Stimulated activated CD4-positive, alpha-beta T cell treated with anti-CD3 and anti-CD28 coated beads, Interleukin-12 subunit alpha, Interleukin-12 subunit beta, amount 100 ng/mL, for 24 hours (primary cell): ENCODE data around the gene ADAMTS1.

ENCODE experiments used
- DNase-seq, 2 experiments: peaks; one replicate each; pipeline ENCODE4 v3.0.0-alpha.2; 2020; ENCODE audit warnings: low read depth in 2 of 2

Gene ADAMTS1

GRCh38 chr21:26812173-26812572, 33.0 kb downstream of the ADAMTS1 start:
- DNase-seq: no peak

DNA sequence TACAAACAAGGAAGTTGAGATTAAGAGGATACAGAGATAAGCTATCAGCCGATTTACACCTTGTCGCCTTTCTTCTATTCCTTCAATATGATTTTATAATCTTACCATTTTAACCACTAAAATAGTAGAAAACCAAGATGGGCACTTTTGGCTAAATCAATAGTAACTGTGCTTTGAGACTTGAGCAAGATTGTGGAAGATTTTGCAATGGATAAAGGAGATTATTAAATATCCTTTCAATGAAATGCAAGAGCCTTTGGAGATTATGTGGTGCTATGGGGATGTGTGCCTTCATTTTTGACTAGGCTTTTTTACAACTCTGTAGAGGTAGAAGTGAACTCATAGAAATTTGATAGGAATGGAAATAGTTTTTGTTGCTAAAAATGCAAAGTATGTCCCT, 33.7 kb downstream of the ADAMTS1 start:
- DNase-seq: no peak

DNA sequence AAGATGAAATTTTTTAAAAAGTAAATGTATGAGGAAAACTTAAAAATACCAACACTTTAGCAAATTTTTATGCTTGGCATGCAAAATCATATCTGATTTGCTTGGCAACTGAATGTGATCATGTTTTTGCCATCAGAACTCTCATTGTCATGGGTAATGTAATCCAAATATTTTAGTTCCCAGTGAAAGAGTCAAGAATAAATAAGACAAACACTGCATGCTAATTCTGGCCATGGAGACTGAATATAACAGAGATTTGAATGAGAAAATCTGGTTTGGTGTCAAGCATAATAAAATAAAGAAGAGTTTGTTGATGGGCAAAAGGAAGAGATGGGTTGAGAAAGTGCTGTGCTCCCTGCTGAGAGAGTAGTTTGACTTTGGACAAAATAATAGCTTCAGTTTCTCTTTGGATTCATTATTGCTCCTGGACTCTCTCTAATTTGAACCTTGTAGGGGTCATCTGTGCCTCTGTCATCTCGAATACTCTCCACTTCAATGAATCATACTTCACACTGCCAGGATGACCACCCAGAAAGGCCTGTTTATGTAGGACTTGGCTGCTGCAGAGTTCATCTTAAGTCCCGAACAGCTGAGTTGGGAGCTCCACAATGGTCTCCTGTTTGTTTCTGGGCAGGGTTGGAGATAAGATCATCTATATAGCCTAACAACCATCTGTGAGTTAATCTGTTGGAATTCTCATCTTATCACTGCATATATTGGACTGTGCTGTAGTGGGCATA, 34.4 kb downstream of the ADAMTS1 start:
- no peak for DNase-seq

DNA sequence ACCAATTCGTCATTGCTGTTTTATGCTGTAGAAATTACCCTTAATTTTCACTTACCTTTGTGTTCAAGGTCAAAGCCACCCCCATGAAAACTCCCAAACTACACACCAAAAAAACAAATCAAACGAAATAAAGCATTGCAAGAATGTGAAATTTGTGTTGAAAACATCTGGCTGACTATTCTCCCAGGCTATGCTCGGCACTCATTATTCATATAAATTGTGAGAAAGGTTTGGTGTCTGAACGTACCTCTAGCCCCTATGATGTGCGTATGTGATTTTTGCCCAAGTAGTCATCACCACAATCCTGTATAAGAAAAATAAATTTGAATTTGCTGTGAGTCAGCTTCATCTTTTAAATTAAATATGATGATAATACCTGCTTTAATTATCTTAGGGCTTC, 34.9 kb downstream of the ADAMTS1 start:
- no peak for DNase-seq

GRCh38 chr21:26809745-26810144, 35.5 kb downstream of the ADAMTS1 start:
- DNase-seq: no peak

DNA sequence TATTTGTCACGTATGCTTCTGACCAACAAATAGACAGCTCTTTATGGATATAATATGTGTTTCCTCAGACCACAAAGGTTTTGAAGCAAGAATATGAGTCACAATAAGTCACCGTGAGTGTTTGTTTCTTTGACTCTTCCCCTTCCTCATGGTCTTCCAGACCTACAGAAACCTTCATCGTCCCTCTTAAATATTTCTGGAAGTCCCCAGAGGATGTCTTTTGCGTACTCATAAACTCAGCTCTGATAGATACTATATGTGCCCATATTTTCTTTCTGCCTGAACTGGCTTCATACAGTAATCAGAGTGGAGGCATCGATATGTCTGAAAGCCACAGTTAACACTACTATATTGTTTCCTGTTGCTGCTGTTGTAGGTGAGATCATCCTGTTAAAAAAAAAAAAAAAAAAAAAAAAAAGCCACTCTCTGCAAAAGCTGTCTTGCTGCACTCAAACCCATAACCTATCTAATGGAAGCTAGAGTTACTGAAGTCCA, 38.4 kb downstream of the ADAMTS1 start:
- no peak for DNase-seq

- DNase-seq: no peak
These were observed 40.2 kb downstream of the ADAMTS1 start for GRCh38 chr21:26804895-26805609.

DNA sequence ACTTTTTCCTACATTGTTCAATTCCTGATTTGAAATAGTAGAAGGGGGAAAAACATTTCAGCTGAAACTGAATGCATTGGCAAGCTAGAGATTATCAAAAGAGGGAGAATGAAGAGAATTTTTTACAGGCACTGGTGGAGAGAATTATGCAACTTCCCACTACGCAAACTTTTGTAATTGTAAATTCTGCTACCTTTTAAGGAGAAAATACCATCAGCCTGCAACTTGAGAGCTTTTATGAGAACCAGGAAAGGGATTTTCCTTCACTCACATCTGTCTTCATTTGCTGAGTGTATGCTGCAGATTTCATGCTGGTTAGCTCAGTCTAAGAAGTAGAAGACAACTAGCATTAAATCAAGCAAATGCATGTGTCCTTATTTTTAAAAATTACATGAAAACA, 43.7 kb downstream of the ADAMTS1 start:
- no peak for DNase-seq

DNA sequence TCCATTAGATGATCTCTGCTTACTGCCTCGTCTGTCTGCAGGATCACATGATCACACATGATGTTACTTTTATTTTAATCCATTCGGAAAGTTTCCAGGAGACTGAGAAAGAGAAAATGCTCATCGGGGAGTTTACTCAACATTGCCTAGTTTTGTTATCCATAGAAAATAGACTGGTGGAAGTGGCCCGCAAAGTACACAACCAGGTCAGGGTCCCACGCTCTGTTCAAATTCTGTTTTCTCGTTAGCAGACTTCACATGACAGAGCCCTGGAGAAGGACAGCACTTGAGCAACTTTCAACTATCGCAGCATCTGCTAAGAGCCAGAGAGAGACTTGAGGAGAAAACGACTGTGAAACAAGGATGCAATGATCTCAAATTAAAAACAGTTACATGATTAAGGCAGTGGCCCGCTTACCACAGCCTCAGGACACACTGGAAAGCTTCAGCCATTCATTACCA, 44.2 kb downstream of the ADAMTS1 start:
- no peak for DNase-seq

DNA sequence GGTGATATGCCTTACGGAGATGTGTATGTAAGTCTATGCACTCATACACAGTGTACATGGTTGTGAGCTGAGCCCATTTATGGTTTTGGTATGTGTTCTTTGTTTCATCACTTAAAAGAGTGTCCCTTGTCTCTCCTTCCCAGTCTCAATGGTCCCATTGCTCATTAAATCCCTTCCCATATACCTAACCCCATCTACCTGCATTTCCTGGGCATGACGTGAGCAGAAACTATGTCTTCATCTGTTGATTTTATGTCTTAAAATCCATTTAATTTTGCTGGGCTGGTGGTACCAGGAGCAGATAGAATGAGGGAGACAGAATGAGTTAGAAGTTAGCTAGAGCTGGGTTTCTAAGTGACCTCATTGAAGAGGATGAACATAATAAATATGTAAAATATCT, 44.8 kb downstream of the ADAMTS1 start:
- DNase-seq: no peak

DNA sequence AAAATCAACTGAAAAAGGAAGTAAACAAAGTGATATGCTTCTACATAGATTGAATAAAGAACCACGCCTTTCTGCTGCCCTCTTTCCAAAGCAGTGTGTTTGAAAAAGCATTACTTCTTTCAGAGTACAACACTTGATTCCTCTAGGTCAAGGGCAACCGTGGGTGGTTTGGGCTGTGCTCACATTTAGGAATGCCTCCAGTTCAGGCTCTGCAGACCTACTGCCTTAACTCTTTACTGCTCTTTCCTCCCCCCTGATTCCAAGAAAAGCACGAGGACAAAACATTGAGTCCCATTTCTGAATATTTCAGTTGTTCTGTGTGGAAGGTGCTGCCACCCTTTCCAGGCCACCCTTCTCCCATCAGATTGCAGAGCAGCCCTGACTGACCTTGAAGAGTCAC, 45.2 kb downstream of the ADAMTS1 start:
- DNase-seq: no peak

DNA sequence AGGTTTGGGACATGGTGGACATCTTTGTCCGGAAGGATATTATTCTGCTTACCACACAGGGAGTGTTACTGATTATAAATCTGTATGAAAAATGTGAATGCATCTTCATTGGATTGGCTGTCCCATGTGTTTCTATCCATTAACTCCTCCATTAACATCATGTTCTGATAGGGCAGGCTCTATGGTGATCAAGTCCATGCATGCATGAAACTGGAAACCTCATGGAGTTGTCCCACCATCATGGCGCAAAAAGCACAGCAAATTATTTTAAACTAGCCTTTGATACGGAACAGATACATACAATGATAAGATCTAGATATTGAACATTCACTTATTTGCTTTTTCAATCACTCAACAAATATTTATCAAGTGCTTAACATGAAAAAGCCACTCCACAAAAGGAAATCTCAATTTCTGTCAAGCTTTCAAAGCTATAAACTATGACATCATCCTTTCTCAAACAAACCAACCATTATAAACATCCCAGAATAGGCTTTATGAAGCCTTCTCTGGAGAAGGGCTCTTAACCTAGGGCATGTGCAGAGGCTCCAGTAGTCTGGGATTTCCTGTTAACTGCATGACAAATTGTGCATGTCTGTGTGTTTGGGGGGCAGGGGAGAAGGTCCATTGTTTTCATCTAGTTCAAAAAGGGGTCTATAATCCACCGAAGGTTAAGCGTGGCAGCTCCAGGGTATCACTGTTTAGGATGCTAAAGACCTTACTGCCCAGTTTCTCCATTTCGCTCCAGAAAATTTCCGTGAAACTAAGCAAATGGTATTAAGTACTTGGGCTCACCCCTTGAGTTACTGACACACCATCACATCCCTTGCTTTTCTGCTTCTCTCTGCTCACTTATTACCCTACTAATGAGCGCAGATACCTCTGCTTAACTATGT, 46.1 kb downstream of the ADAMTS1 start:
- DNase-seq: no peak

DNA sequence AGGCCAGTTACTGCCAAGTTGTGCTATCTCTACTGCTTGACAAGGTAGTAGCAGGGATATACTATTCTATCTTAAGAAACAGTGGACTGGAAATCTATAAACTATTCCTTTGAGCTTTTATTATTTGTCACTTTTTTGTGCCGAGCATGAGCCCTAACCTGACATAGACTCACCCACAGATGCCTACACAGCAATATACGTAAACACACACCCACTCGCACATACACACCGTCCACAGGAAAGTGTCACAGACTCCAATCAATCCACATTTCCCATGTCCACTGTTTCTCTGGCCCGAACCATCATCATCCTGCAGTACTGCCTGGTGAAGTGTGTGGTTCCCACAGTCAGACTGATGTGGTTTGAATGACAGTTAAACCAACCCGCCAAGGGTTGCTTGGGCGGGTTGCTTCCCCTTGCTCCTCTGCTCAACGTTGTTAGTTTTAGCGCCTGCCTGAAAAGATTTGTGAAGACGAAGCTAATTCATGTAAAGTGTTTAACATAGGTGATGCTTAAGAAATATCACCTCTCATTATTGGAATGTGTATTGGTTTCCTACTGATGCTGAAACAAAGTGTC, 47.2 kb downstream of the ADAMTS1 start:
- DNase-seq: no peak

GRCh38 chr21:26795866-26796329, 49.3 kb downstream of the ADAMTS1 start:
- no peak for DNase-seq

GRCh38 chr21:26795412-26795805, 49.8 kb downstream of the ADAMTS1 start:
- no peak for DNase-seq

- no peak for DNase-seq
These were observed 50.4 kb downstream of the ADAMTS1 start for GRCh38 chr21:26794597-26795411.

DNA sequence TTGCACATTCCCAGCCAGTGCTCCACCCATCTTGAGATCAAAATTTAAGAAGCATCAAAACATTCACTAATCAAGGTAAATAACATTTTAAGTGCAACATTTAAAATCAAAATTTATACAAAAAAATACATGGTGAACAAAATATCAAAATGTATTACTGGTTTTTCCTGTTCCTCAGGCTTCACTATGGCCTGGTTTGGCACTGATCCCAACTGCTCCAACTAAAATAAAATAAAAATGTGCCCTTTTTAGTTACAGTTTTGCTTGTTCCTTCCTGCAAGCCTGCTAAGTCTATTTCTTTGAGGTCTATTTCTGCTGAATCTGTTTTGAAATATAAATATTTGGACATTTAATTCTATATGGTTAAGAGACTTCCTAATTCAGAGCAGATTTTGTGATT, 54.9 kb downstream of the ADAMTS1 start:
- no peak for DNase-seq

DNA sequence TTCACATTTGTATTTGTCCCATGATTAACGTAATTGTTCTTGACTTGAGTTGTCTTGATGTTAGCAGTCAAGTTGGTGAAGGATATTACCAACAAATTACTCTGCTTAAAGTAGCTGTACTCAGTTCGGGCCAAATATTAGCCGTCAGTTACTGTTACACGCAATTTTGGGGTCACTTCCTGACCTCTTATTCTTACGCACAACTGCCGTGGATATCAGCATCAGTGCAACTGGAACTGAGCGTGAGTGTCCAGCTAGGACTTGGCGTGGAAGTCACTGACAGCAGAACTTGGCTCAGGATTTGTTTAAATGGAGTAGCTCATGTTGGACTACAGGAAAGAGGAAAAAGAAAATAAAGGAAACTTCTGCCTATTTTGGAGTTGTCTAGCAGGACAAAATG, 56.4 kb downstream of the ADAMTS1 start:
- DNase-seq: no peak
